Stimulated activated CD8-positive, alpha-beta memory T cell treated with anti-CD3 and anti-CD28 coated beads, Interleukin-15, amount 100 ng/mL, for 4 hours (primary cell): ENCODE measurements around the gene GNRHR.
"Not testable (repeated sequence)": the region's sequence is repeated elsewhere in the genome, so short reads cannot be mapped to it uniquely, and the experiment has no call there.

Experiments
- DNase-seq, 2 donors: peaks; one replicate each; pipeline ENCODE4 v3.0.0-alpha.2; 2020; ENCODE audit warnings: low read depth in 2 of 2

GNRHR gene, protein sequence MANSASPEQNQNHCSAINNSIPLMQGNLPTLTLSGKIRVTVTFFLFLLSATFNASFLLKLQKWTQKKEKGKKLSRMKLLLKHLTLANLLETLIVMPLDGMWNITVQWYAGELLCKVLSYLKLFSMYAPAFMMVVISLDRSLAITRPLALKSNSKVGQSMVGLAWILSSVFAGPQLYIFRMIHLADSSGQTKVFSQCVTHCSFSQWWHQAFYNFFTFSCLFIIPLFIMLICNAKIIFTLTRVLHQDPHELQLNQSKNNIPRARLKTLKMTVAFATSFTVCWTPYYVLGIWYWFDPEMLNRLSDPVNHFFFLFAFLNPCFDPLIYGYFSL

DNA sequence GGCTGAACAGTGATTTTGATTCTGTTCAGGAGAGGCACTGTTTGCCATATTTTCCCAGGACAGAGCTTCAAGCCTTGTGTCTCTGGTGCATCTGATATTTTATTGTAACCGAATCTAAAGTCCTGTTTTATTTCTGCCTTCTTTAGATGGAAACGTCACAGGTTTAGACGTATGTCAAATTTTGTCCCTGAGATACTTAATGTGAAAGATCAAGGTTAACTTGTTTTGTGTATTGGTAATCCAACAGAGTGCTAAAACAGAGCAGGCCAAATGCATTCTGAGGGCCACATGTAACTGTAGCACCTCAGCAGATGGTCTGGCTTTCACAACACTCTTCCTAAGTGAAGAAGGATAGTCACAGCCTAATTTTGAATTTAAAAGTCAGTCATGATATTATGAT lies at the start of gene GNRHR:
TSS of gene GNRHR (minus strand) at position 101 of the 400 bp plus-strand sequence. CDS start at position 48, 53 bp downstream.
- no peak for DNase-seq

DNA sequence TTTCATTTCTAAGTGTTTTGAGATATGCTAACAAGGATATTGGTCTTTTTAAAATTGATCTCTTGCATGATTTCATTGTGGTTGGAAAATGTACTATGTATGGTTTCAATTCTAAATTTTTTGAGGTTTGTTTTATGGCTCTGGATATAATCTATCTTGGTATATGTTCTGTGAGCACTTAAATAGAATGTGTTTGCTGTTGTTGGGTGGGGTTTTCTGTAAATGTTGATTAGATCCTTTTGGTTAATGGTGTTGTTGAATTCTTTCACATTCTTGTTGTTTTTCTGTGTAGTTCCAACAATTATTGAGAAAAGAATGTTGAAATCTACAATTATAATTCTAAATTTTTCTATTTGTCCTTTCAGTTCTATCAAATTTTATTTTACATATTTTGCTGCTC lies 42.6 kb upstream of the GNRHR start:
- DNase-seq: no peak

DNA sequence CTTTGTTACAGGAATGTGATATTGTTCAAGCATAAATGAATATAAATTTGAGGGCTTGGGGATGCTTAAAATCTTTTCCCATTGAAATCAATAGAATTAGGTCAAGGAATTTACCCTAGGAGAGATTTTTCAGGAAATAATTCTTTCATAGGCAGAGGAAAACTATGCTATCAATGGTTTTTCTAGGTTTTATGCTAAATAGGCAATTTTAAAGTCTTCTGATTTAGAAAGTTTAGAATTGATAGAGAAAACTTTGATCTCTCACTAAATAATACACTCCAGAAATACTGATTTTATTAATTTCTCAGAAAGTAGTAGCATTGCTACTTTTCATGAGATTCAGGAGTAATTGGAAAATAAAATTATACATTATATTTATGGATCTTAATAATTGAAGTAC lies 36.5 kb upstream of the GNRHR start:
- DNase-seq: no peak

DNA sequence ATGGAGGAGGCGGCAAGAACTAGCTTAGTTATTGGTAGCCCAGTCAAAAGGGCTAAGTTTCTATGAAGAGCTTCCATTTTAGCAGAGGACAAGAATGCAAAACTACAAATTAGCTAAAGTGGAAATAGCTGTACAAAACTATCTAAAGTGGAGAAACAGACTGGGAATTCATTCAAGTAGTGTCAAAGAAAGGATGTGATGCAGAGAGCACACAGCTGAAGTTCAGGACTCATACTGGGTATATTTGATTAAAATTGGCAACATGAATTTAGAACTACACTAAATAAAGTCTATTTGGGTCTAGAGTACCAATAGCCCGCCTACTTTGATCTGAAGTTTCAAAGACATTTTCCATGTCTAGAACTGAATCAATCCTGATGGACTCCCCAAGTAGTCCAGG lies 33.1 kb upstream of the GNRHR start:
- no peak for DNase-seq

DNA sequence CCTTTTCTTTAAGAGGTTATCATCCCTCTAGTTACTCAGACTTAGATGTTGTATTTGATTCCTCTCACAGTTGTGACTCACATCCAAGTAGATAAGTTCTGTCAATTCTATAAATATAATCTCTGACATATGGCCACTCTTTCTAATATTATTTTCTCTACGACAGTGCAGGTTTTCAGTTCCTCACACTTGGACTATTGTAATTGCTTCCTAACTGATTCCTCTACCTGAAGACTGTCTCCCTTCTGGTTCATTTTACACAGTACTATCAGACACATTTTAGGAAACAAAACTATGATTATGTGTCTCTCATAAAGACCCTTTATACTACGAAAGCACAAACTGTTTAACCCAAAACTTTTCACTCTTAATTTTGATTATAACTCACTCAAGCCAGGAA lies 31.3 kb upstream of the GNRHR start:
- DNase-seq: no peak

DNA sequence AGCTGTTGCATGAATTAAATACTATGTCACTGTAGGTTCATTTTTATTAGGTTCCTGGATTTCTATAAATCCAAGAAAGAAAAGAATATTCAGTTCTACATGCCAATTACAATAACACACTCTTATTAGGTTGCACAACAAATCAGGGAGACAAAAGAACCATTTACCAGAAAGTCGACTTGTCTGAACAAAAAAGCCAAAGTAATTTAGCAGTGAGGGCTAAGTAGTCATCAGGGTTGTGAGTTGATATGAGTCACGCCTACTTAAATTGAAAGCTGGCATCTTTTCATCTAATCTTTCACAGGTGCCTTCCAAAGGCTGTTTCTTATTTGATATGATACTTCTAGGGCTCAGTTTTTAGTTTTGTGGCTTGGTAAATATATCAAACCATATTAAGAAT lies 25.4 kb upstream of the GNRHR start:
- no peak for DNase-seq

DNA sequence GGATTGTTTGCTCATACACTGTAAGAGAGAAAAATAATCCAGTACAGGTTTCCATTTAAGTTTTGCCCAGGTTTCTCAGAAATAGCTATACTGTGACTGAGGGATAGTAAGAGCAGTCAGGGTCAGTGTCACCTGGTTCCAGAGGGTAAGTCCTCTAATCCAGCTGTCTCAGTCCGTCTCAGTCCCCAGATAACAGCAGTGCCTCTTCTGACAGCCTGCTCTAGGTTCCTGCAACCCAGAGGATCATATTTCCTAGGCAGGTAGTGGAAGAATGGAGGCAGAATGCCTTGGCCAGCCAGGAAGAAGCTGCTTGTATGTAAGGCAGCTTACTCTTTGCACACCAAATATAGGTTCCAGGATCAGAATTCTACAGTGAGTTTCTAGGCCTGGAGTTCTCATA lies 22.6 kb upstream of the GNRHR start:
- no peak for DNase-seq

DNA sequence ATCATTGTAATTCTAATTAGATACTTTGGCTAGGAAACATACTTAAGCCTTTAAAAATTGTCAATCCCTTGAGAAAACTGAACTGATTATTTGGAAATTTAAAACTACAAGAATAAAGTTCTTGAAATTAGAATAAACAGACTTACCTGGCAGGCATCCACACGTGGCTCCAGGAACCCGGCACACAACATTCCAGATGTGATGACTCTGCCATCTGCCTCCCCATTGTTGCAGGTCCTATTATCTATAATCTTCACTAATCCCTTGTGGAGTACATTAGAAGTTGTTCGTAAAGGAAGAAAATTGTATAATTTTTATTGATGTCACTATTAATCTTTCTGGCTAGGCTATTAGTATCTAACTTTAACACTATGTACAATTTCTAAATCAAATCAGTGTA lies 16.2 kb upstream of the GNRHR start:
- no peak for DNase-seq

DNA sequence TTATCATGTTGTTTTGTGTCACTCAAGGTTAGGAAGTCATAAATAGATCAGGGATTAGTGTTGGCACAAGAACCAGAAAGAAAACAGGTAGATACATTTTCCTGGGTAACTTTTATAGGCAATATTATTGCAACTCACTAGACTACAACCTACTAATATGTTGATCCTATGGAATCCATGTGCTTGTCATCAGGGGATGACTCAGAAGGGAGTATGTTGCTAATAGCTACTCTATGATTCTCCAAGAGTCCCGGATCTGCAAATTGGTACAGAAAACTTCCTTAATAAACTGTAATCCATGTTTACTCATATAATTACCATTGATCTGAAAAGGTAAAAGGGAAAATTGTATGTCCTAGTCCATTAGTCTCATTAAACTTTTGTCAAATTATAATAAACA lies 11.7 kb upstream of the GNRHR start:
- no peak for DNase-seq

DNA sequence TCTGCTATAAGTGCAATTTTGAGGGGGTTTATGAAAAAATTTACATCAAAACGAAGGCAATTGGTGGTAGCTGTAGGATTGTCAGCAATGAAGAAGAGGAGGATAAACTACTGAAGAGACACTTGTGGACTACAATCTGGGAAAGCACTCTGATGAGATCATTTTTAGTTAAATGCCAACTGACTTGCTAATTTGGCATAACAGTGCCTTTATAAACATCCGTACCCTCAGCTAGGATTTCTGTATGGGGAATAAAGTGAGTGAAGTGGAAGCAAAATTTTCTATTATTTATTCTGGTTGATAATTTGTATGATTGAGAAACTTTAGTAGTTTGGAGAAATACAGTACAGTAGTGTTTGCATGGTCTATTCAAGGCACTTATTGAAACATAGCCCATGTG lies 11.2 kb upstream of the GNRHR start:
- DNase-seq: no peak

DNA sequence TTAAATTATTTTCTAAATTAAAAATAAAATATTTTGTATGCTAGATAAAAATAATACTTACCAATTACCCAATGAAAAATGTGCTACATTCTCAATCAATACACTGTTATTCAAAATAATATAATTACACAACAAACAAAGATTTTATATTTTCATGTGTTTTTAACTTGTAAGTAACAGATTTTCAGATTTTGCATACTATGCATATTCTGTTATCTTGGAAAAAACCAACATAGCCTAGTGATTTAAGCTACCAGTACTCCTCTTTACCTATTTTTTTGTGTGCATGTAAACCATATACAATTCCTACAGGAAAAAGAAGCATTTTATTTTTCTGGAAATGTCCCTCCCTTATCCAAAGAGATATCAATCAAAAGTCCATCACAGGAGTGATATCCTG lies 10.0 kb upstream of the GNRHR start:
- no peak for DNase-seq

DNA sequence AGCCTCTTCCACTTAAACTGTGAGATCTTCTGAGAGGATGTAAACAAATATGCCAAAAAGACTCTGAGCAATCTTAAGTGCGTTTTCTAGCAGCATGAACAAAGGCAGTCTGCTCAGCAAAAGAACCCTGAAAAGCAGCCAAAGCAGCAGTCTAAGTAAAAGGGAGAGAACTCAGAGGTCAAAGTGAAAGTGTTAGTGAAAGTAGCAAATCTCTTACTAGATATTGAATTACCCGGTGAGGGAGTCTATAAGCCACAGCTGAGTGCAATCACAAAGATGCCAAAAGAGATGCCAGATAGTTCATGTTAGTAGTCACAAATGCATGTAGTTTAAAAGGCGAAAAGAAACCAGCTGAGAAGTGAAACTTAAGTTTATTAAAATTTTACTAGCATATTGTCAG lies 7.9 kb upstream of the GNRHR start:
- no peak for DNase-seq

DNA sequence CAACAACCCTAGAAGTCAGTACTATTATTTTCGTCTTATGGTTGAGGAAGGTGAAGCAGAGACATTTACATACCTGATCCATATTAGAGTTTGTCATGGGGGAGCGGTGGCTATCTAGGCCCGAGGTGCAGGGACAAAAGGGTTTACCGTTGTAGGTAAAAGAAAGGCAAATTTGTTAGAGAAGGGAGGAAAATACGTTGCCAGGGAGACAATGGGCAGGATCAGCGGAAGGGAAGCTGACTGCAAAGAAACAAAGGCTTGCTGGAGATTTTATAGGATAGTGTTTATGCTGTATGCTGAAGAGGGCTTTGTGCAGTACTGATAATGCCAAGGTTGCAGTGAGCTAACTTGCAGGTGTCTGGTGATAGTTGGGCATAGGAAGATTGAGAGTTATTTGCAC lies 2.8 kb upstream of the GNRHR start:
- not testable (repeated sequence) for DNase-seq

DNA sequence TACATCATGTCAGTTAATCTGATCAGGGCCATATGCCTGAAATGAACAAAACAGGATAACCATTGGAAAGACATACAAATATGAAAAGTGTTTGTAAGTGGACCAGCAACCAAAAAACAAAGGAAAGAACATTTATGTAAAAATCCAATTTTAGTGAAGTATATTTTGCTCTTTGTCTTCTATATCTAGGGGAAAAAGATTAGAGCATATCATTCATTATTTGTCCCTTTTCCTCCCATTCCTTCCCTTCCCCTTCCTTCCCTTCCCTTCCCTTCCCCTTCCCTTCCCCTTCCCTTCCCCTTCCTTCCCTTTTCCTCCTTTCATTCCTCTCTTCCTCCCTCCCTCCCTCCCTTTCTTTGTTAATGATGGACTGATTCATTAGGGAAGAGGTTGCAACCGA lies 1.8 kb upstream of the GNRHR start:
- DNase-seq: no peak

DNA sequence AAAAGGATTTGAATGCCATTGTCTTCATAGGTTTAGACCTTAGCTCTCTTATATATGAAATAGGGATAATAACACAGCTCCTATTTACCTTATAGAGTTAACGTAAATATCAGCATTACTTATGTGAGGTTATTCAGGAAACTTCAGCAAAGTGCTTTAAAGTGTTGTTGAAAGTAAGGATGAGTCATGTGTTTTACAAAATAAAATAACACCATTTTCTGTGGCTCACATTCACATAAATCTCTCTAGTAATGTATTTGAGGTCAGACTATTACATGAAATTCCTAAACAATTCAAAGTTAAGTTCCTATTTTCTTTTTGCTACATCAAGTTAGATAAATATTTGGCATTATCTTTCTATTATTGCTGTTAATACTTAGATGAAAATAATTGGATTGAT lies 2.9 kb downstream of the GNRHR start:
- DNase-seq: no peak

DNA sequence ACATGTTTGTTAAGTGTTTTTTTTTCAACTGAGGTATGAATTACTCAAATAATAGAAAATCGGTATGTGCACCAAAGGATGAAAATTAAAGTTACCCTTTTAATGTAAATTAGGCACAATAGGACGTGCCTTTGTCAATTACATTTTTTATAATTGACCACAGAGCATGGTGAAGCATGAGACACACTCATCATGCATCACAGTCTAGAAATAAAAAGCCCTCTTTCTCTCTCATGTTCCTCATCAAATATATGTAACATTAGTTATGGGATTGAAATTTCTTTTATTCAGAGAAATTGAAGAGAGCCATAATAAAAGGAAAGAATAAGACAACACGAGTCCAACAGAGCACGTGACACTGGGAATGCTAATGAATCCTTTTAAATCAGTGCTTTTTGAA lies 3.5 kb downstream of the GNRHR start:
- DNase-seq: no peak

DNA sequence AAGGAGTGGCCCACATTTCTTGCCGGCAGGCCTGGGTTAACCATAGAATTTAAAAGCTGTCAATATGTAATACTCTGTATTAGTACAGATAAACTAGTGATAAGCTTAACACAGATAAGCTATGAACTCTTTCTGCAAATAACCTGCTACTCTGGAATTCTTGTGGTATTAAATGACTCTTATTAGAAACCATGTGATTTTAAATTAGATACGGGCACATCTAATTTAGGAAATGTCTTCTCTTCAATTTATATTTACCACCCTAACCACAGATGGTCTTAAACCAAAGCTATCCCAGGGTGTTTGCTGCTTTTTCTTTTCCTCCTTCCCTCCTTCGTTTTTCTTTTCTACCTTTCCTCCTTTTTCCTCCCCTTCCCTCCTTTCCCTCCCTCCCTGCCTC lies 4.9 kb downstream of the GNRHR start:
- DNase-seq: no peak

DNA sequence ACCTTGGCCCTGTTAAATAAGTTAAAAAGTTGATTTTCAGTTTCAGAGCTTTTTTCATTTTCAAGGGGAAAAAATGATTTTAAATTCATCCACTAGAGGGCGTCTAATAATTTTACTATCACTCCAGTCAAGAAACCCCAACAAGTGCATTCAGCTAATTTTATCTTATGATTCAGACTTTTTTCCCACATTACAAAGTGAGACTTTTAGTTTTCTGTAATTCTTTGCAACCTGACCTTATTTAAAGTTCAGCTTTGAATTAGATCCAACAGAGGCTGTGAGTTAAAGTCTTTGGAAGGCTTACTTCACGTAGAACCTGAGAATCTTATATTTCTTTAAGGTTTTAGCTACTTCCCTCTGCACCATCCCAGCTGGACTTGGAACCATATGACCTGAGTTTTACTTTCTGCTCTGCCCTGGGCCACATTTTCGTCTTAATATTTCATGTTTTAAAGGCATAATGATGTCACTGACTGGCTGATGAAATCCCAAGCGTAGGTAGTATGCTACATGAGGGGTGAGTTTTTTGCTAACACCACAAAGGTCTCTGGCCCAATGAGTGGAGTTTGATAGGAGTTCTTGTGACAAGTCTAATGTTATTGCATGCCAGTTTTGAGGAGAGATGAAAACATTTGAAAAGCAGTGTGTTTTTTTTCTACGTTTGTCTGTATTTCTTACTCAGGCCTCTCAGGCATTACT lies 7.2 kb downstream of the GNRHR start:
- DNase-seq: no peak

DNA sequence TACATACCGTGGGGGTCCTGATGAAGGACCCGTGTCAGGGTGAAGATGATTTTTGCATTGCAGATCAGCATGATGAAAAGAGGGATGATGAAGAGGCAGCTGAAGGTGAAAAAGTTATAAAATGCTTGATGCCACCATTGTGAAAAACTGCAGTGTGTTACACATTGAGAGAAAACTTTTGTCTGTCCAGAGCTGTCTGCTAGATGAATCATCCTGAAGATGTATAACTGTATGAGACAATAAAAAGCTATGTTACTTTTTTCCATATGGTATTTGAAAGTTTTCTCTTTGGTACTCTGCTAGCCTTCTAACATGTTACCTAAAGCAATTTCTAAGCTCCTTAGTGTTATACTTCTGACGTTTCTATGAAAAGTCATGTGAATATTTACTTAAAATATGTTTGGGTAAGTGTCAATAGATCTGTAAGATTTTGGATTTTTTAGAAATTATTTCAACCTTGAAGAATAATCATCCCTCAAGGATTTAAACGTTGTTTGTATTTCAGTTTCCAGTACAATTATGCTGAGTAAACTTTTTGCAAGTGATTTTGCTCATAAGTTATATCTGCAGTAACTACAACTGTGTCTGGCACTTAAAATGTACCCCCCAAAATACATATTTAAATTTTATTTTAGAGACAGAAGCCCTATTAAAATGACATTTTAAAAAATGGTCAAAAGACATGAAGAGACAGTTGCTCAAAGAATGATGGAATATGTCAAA lies 9.5 kb downstream of the GNRHR start:
- DNase-seq: no peak

DNA sequence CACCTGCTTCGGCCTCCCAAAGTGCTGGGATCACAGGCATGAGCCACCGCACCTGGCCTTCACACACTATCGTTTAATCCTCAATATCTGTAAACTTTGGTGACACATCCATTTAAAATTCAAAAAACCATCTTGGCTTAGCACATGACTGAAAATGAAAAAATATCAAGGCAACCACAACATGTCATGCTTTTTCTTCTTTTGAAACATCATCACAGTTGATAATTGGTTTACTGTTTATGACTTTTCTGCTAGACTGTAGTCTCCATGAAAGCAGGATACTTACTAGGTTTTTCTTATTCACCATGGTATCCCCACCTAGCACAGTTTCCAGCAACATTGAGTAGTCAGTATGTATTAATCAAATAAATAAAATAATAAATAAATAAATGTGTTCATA lies 11.0 kb downstream of the GNRHR start:
- no peak for DNase-seq

DNA sequence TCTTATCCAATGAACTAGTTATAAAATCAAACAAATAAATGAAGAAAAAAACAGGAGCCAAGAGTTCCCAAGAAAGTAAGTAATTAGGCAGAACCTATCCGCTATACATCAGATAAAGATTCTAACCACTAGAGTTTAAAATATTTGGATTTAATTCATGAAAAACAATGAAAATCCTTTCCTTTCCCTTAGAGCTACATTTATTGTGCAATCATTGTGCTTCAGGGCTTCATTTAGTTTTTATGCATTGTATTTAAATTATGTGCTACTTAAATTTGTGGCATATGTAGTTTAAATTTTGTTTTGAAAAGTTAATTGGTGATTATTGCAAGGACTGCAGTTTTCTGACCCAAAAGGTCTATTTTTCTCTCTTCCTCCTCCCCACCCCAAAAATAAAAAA lies 17.9 kb downstream of the GNRHR start:
- no peak for DNase-seq

DNA sequence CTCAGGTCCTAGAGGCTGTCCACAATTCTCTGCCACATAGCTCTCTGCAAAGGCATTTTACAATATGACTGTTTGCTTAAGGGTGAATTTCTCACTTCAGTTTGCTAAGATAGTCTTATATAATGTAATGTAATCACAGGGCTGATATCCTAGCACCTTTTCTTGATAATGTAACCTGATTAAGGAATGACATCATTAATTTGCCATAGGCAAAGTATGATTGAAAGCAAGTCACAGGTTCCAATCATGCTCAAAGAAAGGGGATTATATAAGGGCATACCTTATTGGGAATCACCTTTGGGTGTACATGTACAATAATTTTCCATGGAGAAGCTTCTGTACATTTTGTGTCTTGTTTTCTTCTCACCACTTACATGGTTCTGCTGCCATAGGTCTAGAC lies 18.9 kb downstream of the GNRHR start:
- DNase-seq: no peak

DNA sequence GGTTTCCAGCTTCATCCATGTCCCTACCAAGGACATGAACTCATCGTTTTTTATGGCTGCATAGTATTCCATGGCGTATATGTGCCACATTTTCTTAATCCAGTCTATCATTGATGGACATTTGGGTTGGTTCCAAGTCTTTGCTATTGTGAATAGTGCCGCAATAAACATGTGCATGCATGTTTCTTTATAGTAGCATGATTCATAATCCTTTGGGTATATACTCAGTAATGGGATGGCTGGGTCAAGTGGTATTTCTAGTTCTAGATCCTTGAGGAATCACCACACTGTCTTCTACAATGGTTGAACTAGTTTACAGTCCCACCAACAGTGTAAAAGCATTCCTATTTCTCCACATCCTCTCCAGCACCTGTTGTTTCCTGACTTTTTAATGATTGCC lies 23.7 kb downstream of the GNRHR start:
- DNase-seq: not testable (repeated sequence)
